T1000 (cell line): ENCODE results near the gene FKRP.
"Not testable (repeated sequence)": the region's sequence is repeated elsewhere in the genome, so short reads cannot be mapped to it uniquely, and the experiment has no call there.

Experiments used
- DNase-seq: peaks from one replicate; lab custom pipeline; 2025; ENCODE audit warnings: mixed read lengths; lab: John Stamatoyannopoulos, UW

FKRP gene, protein sequence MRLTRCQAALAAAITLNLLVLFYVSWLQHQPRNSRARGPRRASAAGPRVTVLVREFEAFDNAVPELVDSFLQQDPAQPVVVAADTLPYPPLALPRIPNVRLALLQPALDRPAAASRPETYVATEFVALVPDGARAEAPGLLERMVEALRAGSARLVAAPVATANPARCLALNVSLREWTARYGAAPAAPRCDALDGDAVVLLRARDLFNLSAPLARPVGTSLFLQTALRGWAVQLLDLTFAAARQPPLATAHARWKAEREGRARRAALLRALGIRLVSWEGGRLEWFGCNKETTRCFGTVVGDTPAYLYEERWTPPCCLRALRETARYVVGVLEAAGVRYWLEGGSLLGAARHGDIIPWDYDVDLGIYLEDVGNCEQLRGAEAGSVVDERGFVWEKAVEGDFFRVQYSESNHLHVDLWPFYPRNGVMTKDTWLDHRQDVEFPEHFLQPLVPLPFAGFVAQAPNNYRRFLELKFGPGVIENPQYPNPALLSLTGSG

DNA sequence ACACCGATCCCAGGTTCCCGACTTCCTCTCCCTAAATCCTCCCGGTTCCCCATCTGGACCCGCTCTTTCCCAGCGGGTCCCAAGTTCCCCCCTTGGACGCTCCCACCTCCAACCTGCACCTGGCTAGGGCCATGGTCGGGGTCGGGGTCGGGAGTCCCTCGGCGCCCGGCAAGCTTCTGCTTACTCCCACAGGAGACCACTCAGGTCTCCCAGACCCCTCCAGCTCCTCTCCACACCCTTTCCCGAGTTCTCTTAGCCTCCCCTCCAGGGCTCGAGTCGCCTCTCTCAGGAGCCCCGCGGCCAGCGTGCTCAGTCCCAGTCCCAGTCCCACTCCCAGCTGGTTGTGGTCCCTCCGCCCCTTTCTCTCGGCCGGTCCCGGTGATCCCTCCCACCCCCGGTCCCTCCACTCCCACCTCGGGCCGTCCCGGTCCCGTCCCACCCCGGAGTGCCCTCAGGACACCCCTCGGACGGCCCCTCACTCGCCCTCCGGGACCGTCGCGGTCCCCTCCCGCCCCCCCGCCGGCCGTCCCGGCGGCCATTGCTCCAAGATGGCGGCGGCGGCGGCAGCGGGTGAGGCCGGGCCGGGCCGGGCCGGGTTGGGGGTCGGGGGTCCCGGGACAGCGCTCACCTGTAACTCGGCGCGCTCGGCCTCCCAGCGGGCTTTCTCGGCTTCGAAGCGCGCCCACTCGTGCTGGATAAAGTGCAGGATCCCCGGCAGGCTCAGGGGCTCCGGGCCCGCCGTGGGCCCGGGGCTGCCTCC is at the start of gene FKRP:
FKRP (plus strand) TSS at position 537 of the 760 bp plus-strand sequence. CDS start 9,394 bp downstream, outside the sequence.
- DNase-seq = no peak

DNA sequence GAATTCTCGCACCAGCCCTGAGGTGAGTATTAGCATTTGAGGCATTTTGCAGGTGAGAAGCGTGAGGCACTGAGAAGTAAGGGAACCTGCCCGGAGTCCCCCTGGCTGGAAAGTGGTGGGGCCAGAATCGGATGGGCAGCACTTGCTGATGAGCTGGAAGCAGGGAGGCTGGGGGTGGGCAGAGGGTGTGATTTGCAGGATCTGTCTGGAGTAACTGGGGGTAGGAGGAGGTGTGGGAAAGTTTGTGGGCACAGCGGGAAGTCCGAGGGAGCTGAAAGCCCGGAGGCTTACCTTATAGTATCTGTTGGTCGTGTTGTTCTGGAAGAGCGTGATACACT is 49.0 kb upstream of the FKRP start:
- no peak for DNase-seq

DNA sequence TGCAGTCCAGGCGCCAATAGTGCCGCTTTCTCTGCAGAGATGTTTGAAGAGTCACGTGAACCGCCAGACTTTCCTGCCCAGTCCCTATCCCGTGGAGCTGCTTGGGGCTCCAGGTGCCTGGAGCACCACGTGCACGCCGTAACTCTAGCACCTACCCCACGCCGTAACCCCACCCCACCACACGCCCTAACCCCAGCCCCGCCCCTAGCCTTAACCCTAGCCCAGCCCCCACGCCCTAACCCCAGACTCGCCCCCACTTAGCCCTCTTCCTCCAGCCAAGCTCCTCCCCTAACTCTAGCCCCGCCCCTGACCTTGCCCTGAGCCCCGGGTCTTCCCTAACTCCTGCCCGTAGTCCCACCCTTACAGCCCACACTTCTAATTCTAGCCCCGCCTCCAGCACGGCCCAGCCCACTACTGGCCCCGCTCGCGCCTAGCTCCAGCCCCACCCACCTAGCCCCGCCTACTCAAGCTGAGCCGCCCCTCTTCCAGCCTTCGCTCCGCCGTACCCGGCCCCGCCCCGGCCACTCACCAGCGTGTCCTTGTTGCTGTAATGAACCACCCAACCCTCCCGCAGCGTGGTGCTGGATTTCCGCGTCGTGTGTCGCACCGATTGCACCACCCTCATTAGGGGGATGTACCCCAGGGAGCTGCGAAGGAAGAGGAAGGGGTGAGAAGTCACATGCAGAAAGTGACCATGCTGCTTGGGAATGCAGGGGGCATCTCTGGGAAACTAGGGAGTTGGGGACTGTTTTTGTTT is 48.5 kb upstream of the FKRP start:
- DNase-seq = peak; percentile 61

DNA sequence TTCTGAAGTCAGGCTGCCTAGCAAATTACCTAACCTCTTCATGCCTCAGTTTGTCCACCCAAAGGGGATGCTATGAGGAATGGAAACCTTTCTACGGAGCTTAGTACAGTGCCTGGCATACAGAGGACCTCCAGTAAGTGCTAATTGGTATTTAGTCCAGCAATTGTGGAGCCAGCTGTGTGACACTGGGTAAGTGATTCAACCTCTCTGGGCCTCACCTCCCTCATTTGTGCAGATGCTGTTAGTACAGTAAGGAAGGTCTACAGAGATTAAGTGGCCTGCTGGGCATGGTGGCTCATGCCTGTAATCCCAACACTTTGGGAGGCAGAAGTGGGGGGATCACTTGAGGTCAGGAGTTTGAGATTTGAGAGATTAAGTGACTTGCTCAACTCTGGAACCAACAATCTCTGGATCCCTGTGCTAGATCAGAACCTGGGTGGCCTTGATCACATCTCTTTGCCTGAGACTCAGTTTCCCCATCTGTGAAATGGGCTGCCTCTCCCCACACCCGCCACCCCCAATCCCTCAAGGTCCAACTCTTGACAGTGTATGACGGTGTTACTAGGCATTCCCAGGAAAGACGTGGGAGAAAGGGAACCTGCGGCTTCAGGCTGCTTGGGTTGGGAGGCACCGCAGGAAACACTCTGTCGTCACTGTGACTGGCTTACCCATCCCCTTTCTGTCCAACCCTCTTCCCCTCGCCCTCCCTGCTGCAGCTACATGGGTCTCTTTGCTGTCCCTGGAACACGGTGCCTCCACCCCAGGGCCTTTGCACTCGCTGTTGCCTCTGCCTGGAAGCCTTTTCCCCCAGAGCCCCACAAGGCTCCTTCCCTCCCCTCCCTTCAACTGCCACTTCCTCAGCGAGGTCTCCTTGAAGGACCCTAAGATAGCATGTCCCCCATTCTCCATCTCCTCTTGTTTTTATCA is 47.2 kb upstream of the FKRP start:
- no peak for DNase-seq

DNA sequence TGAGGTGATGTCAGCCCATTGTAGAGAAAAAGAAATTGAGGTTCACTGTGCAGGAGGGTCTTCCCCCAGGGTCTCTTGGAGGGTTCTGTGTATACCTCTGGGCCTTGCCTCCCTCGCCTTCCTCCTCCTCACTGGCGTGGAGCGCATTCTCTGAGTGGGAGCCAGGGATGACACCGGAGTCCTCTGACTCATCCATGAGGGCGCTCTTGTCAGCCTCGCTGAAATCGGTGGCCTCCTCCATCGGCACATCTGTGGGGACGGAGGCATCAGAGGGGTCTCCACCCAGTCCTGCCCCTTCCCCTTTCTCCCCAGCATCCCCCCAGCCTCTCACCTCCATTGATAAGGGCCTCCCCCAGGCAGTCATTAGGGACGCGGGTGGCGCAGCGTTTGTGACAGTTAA is 45.2 kb upstream of the FKRP start:
- DNase-seq = no peak

DNA sequence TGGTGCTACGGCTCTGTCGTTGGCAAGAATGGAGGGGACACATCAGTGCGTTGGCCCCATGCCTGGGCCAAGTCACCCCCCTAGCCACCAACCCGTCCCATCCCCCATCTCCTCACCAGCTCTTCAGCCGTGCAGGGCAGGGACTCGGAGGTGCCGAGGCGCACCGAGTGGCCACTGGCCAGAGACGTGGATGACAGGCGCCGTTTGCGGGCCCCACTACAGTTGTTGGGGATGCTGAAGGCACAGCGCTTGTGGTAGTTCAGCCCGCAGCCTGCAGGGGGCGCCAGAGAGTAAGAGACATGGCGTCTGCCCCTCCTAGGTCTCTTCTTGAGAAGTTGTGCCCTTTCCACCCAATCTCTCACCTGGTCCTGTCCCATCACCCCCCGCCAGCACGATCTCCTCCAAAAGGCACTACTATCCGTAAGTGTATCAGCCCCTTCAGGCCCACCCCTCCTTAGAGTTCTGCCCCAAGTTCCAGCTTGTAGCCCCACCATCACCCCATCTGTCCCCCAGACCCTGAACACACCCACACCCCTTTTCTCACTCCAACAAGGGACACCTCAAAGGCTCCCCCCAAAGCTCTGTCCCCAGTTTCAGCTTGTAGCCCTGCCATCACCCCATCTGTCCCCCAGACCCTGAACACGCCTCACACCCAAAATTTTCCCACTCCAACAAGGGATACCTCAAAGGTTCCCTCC is 41.3 kb upstream of the FKRP start:
- peak; percentile 51 for DNase-seq

DNA sequence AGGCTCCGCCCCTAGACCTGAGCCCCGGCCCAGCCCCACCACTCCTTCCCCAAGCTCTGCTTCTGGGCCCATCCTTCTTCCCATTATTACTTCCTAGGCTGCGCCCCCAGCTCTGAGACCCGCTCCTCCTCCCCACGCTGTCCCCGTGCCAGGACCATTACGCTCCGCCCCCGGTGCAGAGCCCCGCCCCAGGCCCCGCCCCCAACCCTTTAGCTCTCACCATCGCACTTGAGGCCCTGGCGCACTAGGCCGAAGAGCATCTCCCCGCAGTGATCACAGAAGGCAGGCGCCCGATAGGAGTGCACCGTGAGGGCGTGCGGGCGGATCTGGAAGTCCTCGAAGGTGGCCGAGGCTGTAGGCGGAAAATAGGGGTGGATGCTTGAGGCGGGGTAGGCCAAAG is 35.2 kb upstream of the FKRP start:
- no peak for DNase-seq

DNA sequence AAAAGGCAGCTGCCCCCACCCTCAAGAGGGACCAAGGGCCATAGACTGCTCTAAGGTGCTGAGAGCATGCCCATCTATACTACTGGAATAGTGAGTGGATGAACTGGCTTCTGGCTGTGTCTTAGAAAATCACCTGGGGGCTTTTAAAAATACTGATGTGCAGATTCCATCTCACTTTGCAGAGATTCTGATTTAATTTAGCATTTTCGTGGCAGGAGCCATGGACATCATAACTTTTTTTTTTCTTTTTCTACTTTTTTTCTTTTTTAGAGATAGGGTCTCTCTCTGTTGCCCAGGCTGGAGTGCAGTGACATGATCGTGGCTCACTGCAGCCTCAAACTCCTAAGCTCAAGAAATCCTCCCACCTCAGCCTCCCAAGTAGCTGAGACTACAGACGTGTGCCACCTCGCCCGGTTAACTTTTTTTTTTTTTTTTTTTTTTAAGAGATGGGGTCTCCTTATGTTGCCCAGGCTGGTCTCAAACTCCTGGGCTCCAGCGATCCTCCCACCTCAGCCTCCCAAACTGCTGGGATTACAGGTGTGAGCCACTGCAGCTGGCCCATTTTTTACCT is 33.0 kb upstream of the FKRP start:
- not testable (repeated sequence) for DNase-seq

DNA sequence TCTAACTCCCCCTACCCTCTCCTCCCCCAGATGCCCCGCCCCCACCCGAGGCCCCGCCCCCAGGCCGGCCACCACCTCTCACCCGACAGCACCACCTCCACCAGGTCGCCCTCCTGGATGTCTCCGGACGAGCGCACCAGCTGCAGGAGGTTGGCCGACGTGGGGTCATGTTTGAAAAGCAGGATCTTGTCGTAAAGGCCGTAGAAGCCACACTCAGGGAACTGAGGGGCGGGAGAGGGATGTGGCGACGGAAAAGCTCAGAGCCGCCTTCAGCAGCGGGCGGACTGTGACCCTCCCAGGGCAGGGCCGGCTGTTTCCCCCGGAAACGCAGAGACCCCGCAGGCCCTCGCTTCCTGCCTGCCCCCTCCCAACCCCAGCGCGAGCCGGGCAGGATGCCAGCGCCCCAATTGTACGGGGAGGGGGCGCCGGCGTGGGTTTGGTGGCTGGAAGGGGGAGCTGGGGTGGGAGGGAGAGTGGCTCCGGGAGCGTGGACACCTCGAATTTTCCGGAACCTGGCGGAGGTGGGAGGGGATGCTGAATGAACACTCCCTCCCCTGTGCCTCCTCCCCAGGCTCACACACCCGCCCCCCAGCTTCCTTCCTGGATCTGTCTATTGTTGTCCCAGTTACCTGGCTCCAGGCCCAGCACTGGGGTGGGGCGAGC is 31.9 kb upstream of the FKRP start:
- peak; percentile 19 for DNase-seq

DNA sequence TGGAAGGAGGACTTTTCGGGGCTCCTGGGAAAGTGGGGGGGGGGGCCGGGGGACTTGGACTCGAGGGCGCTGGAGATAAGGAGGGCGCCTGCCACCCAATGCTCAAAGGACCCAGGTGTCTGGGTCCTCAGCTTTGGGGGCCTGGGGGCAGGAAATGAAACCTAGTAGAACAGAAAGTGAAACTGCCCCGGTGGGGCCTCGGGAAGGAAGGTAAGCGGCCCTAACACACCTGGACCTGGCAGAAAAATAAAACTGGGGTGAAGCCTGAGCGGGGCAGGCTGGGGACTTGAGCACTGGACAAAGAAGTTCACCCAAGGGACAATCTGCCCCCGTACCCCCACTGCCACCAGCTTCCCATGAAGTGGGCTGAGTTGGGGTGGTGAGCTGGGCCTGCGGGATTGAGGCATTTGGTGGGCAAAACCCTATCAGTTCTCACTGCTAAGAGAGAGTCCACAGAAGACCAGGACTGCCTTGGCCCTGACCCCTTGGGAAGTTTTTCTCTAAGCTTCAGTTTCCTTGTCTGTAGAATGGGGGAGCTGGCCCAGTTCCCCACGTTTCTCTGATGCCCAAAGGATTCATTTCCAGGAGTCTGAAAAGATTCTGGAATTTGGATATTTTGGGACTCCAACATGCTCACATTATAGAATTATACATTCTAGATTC is 31.3 kb upstream of the FKRP start:
- no peak for DNase-seq

DNA sequence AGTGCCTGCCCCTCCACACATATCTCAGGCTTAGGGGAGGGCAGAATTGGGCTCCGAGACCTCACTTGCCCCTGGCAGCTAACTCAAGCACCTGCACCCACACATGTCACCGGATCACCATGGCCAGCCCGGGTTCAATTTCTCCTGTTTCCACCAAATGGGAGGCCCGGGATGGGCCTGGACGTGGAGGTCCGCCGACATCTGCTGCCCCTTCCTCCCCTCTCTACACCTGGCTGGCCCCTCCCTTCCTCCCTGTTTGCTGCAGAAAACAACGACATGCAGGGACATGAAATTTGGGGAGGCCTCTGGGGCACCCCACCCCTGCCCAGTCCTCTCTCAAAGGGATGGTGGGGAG is 30.3 kb upstream of the FKRP start:
- no peak for DNase-seq

DNA sequence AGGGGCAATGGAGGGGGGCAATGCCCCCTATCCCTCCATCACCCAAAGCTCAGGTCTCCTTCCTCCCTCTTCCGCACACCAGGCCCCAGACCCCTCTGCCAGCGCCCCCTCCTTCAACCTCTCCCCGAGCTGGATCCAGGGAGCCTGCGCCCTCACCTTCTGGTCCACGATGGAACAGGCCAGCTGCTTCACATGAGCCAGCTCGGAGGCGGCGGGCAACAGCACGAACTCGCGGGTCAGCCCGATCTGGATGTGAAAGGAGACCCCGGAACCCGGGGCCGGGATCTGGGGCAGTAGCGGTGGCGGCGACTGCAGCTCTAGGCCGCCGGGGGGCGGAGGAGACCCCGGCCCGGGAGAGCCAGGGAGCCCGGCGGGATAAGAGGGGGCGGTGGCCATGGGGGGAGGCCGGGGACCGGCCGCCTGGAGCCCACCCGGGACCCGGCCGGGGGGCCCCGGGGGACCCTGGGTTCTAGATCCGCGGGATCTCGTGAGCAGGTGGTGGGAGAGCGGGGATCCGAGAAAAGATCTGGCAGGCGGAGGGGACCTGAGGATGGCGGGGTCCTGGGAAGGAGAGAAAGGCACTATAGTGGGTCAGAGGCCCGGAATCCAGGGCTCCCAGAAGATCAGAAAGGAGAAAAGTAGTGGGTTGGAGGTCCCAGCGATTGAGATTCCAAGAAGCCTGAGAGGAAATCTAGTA is 29.7 kb upstream of the FKRP start:
- DNase-seq = no peak

DNA sequence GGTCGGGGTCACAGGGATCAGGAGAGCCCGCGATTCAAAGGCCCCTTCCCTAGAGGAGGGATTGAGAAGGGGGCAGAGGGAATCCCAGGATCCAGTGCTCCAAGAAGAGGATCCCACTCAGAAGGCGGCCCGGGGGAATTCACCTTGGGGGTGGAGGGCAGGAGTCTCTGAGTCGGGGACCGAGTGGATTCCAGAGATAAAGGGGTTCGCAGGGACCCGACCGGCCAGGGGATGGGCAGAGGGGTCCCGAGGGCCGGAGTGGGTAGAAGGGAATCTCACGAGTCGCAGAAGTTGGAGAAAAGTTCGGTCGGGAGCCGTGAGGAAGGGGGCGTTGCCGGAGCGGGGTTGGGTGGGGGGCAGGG is 29.2 kb upstream of the FKRP start:
- DNase-seq = no peak

DNA sequence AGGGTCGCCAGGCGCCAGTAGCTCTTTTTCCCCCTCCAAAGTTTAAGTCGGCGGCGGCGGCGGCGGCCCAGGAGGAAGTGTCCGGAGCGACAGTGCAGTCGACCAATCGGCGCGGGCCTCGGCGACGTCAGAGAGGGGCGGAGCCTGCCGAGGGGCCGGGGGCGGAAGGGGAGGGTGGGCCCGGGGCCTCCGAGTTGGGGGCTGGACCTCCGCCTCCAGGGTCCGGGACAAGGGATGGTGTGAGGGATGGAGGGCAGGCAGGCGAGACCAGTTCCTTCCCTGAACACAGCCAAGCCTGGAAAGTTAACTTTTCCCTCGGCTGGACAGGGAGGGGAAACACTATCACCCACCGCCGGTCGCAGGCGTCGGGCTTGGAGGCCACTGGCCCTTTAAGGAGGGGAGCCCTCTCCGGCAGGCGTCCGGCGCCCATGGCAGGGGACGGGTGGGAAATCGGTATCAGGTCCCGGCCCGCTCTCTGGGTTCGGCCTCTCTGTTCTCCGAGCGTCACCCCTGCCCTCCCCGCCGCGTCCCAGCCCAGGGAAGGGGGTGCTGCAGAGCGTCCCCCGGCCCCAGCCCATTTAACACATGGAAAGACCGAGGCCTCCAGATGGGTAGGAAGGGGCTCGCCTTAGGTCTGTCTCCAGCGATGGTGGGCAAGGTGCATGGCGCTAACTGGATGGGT is 28.7 kb upstream of the FKRP start, which contains the start of gene PRKD2:
PRKD2 (minus strand) TSS at position 81 of the 682 bp plus-strand sequence. CDS start 744 bp downstream, outside the sequence.
- DNase-seq = peak; percentile 69

DNA sequence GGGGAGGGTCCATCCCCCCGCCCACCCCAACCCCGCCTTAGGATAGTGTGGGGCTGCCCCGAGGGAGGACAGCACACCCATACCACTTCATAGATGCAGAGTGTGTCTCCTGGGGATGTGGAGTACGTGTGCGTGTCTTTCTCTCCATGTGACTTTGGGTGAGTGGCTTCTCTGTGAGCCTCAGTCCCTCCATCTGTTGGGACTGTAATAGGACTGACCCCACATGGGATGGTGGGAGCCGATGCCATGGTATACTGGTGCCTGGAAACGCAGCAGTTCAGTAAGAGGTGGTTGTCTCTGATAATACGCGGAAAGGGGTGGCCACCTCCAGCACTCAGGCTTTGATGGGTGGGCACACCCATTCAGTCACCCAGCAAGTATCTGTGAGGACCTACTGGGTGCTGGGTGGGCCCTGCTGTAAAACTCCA is 28.1 kb upstream of the FKRP start:
- no peak for DNase-seq

DNA sequence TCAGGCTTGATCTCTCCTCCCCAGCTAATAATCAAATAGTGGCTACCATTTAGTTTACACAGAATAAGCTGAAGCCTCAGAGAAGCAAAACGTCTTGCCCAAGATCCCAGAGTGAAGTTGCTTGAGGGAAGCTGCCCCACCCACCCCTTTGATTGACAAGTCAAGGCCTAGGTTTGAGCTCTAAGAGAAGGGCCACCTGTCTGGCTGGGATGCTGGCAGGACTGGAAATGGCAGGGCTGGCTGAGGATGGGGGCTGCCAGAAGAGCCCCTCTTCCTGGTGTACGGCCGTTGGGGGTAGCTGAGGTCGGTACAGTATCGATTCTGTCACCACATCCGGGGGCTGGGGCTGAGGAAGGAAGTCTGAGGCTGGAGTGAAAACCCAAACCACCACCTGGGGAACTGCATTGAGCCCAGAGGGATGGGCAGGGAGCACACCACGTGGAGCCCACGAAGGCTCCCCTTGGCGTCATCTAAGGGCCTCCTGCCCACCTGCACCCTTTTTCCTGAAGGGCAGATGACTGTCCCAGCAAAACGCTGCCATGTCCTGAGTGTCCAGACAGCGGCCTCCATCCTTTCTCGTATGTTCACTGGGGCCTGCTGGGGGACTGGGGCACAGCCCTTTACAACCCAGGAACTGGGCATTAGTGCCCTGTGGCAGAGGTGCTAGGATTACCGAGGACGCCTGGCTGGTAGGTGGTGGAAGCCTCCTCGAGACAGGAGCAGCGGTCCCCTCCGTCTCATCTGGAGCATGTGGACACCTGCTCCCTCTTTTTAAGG is 27.5 kb upstream of the FKRP start:
- DNase-seq = no peak

DNA sequence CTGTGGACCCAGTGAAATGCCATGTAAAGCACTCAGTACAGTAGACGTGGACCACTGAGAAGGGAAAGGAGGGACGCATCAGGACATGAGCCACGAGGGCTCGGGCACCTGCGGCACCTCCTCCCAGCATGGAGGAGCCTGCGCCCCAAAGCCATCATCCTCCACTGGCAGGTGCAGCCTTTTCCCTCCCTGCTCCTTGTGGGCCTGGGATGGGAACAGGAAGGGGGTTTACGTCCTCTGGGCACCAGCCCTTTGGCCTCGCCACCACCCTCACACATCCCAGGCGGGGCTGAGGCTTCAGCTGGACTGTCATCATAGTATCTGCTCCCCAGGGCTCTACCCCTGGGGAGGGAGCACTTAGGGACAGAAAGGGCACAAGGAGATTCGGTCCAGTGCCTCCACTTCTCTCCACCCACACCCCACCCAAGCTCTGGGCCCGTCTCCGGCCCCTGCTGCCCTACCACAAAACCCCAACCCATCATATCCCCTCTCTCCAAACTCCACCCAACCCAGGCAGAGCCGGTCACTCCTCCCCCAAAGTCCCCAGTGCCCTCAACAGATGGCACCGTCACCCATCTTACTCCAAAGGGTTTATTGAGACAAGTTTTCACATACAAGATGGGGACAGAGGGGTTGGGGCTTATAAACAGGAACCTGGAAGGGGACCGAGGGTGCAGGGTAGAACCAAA is 26.8 kb upstream of the FKRP start:
- DNase-seq = no peak
